IMR-90 (cell line): Measurements from ENCODE around the gene SMCO4. TPM values are rescaled to one million over a fixed set of nuclear protein-coding genes. Genes with fewer than 3 reads are reported as not detected.

Experiments
- ATAC-seq: fragments of 200-7000 bp; cut with Tn5 transposase; 2 replicates; pipeline ENCODE4 v1.9.1; 2020; ENCODE audit warnings: low read depth, mild to moderate bottlenecking, moderate library complexity
- BruUV-seq: library from RNA; stranded (reverse); fragments of 400-500 nt; replicated peaks from 2 replicates; lab custom pipeline; 2021; lab: Mats Ljungman, UMichigan
- CTCF ChIA-PET: fragments of 300-600 bp; formaldehyde crosslinking; extraction: SDS; loops from one replicate; lab custom pipeline; 2021; ENCODE audit warnings: antibody characterized with exemption; lab: Yijun Ruan, JAX
- POLR2A ChIA-PET: fragments of 300-600 bp; sonication (Branson Sonifier 250); formaldehyde crosslinking; loops from one replicate; lab custom pipeline; 2022; ENCODE audit warnings: antibody characterized with exemption; ENCODE audit not compliant: unreplicated experiment; lab: Charles Lee
- DNase-seq: peaks from one replicate; pipeline ENCODE4 v3.0.0; 2013
- H2AFZ ChIP-seq: replicated peaks from 2 replicates; pipeline ENCODE3; 2013; ENCODE audit warnings: low read length, mild to moderate bottlenecking; ENCODE audit not compliant: poor library complexity
- H2AK5ac ChIP-seq: 2 replicates; pipeline ENCODE4 v1.6.1; 2013; ENCODE audit warnings: low read depth, low read length, inconsistent platforms
- H2AK9ac ChIP-seq: replicated peaks from 2 replicates; pipeline ENCODE3; 2013; ENCODE audit warnings: mild to moderate bottlenecking, low read depth, low read length, moderate library complexity; ENCODE audit not compliant: poor library complexity
- H2BK120ac ChIP-seq: 2 replicates; pipeline ENCODE4 v1.6.1; 2013; ENCODE audit warnings: low read depth, low read length, inconsistent platforms
- H2BK15ac ChIP-seq: 3 replicates; pipeline ENCODE4 v1.6.1; 2013; ENCODE audit warnings: low read depth, low read length, inconsistent platforms
- H2BK20ac ChIP-seq: 2 replicates; pipeline ENCODE4 v1.6.1; 2013; ENCODE audit warnings: low read depth, mild to moderate bottlenecking, inconsistent platforms, low read length, moderate library complexity
- H2BK5ac ChIP-seq: 2 replicates; pipeline ENCODE4 v1.6.1; 2013; ENCODE audit warnings: mild to moderate bottlenecking, low read depth, low read length, inconsistent platforms; ENCODE audit not compliant: poor library complexity, severe bottlenecking
- H3K14ac ChIP-seq: replicated peaks from 2 replicates; pipeline ENCODE4 v1.6.1; 2013; ENCODE audit warnings: low read depth, low read length, inconsistent platforms
- H3K18ac ChIP-seq: 2 replicates; pipeline ENCODE4 v1.6.1; 2013; ENCODE audit warnings: low read depth, low read length, control low read depth
- H3K23ac ChIP-seq: 2 replicates; pipeline ENCODE4 v1.6.1; 2013; ENCODE audit warnings: low read depth, low read length, inconsistent platforms
- H3K27ac ChIP-seq: 2 replicates; pipeline ENCODE4 v1.5.1; 2013; ENCODE audit warnings: mild to moderate bottlenecking, control low read depth, low read length; ENCODE audit not compliant: insufficient read depth
- H3K27me3 ChIP-seq: 2 replicates; pipeline ENCODE4 v1.6.1; 2013; ENCODE audit warnings: low read length; ENCODE audit not compliant: control insufficient read depth, insufficient read depth
- H3K36me3 ChIP-seq: 2 replicates; pipeline ENCODE4 v1.6.1; 2013; ENCODE audit warnings: low read length, mixed read lengths; ENCODE audit not compliant: control insufficient read depth, insufficient read depth
- H3K4ac ChIP-seq: 2 replicates; pipeline ENCODE4 v1.6.1; 2013; ENCODE audit warnings: low read depth, low read length, inconsistent platforms
- H3K4me1 ChIP-seq: 2 replicates; pipeline ENCODE4 v1.6.1; 2013; ENCODE audit warnings: low read length, mixed read lengths; ENCODE audit not compliant: control insufficient read depth, insufficient read depth
- H3K4me2 ChIP-seq: 2 replicates; pipeline ENCODE4 v1.6.1; 2013; ENCODE audit warnings: low read depth, mild to moderate bottlenecking, control low read depth, low read length, moderate library complexity
- H3K4me3 ChIP-seq: 2 replicates; pipeline ENCODE4 v1.5.1; 2013; ENCODE audit warnings: low read depth, mild to moderate bottlenecking, control low read depth, low read length, moderate library complexity; ENCODE audit not compliant: insufficient read depth
- H3K56ac ChIP-seq: 2 replicates; pipeline ENCODE4 v1.6.1; 2013; ENCODE audit warnings: low read length, inconsistent platforms; ENCODE audit not compliant: insufficient read depth; ENCODE audit errors: extremely low read depth
- H3K79me1 ChIP-seq, 2 experiments: 2 replicates each; pipeline ENCODE4 v1.6.1; 2013; ENCODE audit warnings: low read length in 2 of 2, inconsistent platforms in 1 of 2, low read depth in 1 of 2
- H3K9ac ChIP-seq: 2 replicates; pipeline ENCODE4 v1.6.1; 2013; ENCODE audit warnings: low read depth, low read length, control low read depth
- H3K9me1 ChIP-seq: 2 replicates; pipeline ENCODE4 v1.6.1; 2013; ENCODE audit warnings: low read length, inconsistent platforms; ENCODE audit not compliant: insufficient read depth
- H3K9me3 ChIP-seq: 2 replicates; pipeline ENCODE4 v1.6.1; 2013; ENCODE audit warnings: low read length; ENCODE audit not compliant: control insufficient read depth, insufficient read depth
- H4K20me1 ChIP-seq: 2 replicates; pipeline ENCODE4 v1.6.1; 2013; ENCODE audit warnings: low read length, inconsistent platforms; ENCODE audit not compliant: insufficient read depth
- H4K5ac ChIP-seq: 2 replicates; pipeline ENCODE4 v1.6.1; 2013; ENCODE audit warnings: mild to moderate bottlenecking, low read depth, low read length, control low read depth
- H4K8ac ChIP-seq, 2 experiments: 2 replicates each; pipeline ENCODE4 v1.6.1; 2013; ENCODE audit warnings: low read depth in 2 of 2, low read length in 2 of 2, control low read depth in 1 of 2, inconsistent platforms in 1 of 2
- H4K91ac ChIP-seq: 2 replicates; pipeline ENCODE4 v1.6.1; 2013; ENCODE audit warnings: low read depth, low read length, inconsistent platforms; ENCODE audit not compliant: insufficient read depth
- BHLHE40 ChIP-seq: fragments of 150-350 bp; IDR thresholded peaks from 2 replicates; pipeline ENCODE4 v1.6.1; 2016; ENCODE audit warnings: mild to moderate bottlenecking, low read depth, low read length
- CEBPB ChIP-seq: IDR thresholded peaks from 2 replicates; pipeline ENCODE4 v1.6.1; 2012; ENCODE audit warnings: low read depth, low read length, improper control_type of control experiment
- FOS ChIP-seq: fragments of 150-350 bp; IDR thresholded peaks from 2 replicates; pipeline ENCODE4 v1.6.1; 2016; ENCODE audit warnings: low read depth, low read length
- MAFK ChIP-seq: IDR thresholded peaks from 2 replicates; pipeline ENCODE4 v1.6.1; 2012; ENCODE audit warnings: low read depth, low read length, improper control_type of control experiment
- NFE2L2 ChIP-seq: fragments of 150-350 bp; IDR thresholded peaks from 2 replicates; pipeline ENCODE4 v1.6.1; 2016; ENCODE audit warnings: low read depth, mild to moderate bottlenecking, low read length
- POLR2A ChIP-seq: IDR thresholded peaks from 2 replicates; pipeline ENCODE4 v1.6.1; 2012; ENCODE audit warnings: mild to moderate bottlenecking, low read depth, low read length
- RAD21 ChIP-seq: IDR thresholded peaks from 2 replicates; pipeline ENCODE4 v1.6.1; 2012; ENCODE audit warnings: low read length, improper control_type of control experiment
- WGBS, 2 experiments: methylation state at CpG; one replicate each; pipeline versions ENCODE4 v1.1.5 to v1.1.7; 2013; ENCODE audit warnings: missing lambda C conversion rate in 2 of 2; ENCODE audit not compliant: insufficient read length in 1 of 2; ENCODE audit errors: extremely low coverage in 2 of 2; 5-methylcytosine and 5-hydroxymethylcytosine counted together
- dilution Hi-C: fragments of 300-500 bp; cut with HindIII; formaldehyde crosslinking; loops from one replicate; pipeline ENCODE4 v1.14.3; 2018; ENCODE audit warnings: low sequenced_read_pairs; ENCODE audit not compliant: unreplicated experiment
- in situ Hi-C: fragments of 300-500 bp; cut with MboI; formaldehyde crosslinking; loops from 3 replicates; pipeline ENCODE4 v1.14.3; 2019; ENCODE audit warnings: low sequenced_read_pairs, inconsistent platforms, mixed read lengths
- intact Hi-C: fragments of 100-400 bp; cut with micrococcal nuclease; formaldehyde crosslinking; loops from 2 replicates; pipeline ENCODE4 v1.10.0; 2022
- polyA plus RNA-seq, 3 experiments: library from polyadenylated mRNA; depleted of rRNA; stranded (reverse); fragments of >200 nt; gene quantifications; 2 replicates each; pipeline ENCODE4 v1.2.3, GENCODE V29; 2012; ENCODE audit warnings: low replicate concordance in 1 of 3
- total RNA-seq: library from RNA; depleted of rRNA; stranded (reverse); fragments of >200 nt; gene quantifications from 2 replicates; pipeline ENCODE4 v1.2.3, GENCODE V29; 2012
- TF ChIP-seq, protein P1 (sequence below): fragments of 150-350 bp; IDR thresholded peaks from 2 replicates; pipeline ENCODE4 v1.6.1; 2017; ENCODE audit warnings: mild to moderate bottlenecking, antibody characterized with exemption, low read length, low read depth

The SMCO4 gene
- total and polyA plus RNA-seq, 2 of the 4 experiments (the other 2 are of a cell fraction): 2.2 to 17.7 TPM

GRCh38 chr11:93528757-93529645 is 14.2 kb downstream of the SMCO4 start:
- H4K91ac ChIP-seq: no peak overlapping the region
- H3K9ac ChIP-seq: no peak overlapping the region
- no peak overlapping the region for H3K18ac ChIP-seq
- DNase-seq: no peak
- H2AK5ac ChIP-seq: no peak overlapping the region
- H3K36me3 ChIP-seq: no peaks in the 10 kb centered on the region
- in situ Hi-C loops (no loop called here), intact Hi-C loops (no loop called here), dilution Hi-C loops (no loop called here)
- H3K9me3 ChIP-seq: no peaks in the 10 kb centered on the region
- no peak overlapping the region; a peak in 1 of 4 replicates for H4K8ac ChIP-seq
- peaks cover 12% of the 10 kb centered on the region; the same call in 1 of the 2 replicates for H4K20me1 ChIP-seq
- no peak overlapping the region for H2AFZ ChIP-seq
- H2BK5ac ChIP-seq: no peak overlapping the region
- peaks cover 4% of the 10 kb centered on the region; the same call in 1 of the 2 replicates for H3K9me1 ChIP-seq
- H3K79me1 ChIP-seq: peaks cover 0 to 8% of the 10 kb centered on the region in 2 experiments; a peak in 2 of 4 replicates
- H2BK120ac ChIP-seq: no peak overlapping the region
- H4K5ac ChIP-seq: no peak overlapping the region
- WGBS, 2 experiments: no CpG with 5 or more reads among the region's 10 CpGs
- no peak overlapping the region for H2AK9ac ChIP-seq
- TF ChIP-seq MAFK (no peak), NFE2L2 (no peak), BHLHE40 (no peak), RAD21 (no peak), FOS (no peak), POLR2A (no peak), CEBPB (no peak)
- TF ChIP-seq, protein P1, sequence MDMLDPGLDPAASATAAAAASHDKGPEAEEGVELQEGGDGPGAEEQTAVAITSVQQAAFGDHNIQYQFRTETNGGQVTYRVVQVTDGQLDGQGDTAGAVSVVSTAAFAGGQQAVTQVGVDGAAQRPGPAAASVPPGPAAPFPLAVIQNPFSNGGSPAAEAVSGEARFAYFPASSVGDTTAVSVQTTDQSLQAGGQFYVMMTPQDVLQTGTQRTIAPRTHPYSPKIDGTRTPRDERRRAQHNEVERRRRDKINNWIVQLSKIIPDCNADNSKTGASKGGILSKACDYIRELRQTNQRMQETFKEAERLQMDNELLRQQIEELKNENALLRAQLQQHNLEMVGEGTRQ: no peak
- no peak overlapping the region for H3K4me2 ChIP-seq
- POLR2A ChIA-PET: no interaction called here
- no peaks in the 10 kb centered on the region for H3K27me3 ChIP-seq
- H2BK20ac ChIP-seq: no peak overlapping the region
- H3K4me3 ChIP-seq: no peak overlapping the region
- H3K27ac ChIP-seq: no peak overlapping the region
- CTCF ChIA-PET: interaction anchor here (0.7 kb wide), 1 partner anchor 12 kb away, joined by 3 read pairs; no protein-coding TSS in a partner anchor
- no peak overlapping the region for H3K4ac ChIP-seq
- no peak overlapping the region for H2BK15ac ChIP-seq
- no TSS peak for BruUV-seq
- no peak overlapping the region for H3K14ac ChIP-seq
- ATAC-seq: no peak
- no peak overlapping the region; the same call in 1 of the 2 replicates for H3K23ac ChIP-seq
- no peak overlapping the region for H3K56ac ChIP-seq
- peaks cover 3% of the 10 kb centered on the region; the same call in 1 of the 2 replicates for H3K4me1 ChIP-seq
